IMR-90 (cell line): ENCODE measurements around the gene APCDD1L. TPM values are rescaled to one million over a fixed set of nuclear protein-coding genes. Genes with fewer than 3 reads are reported as not detected.

Source experiments
- ATAC-seq: fragments of 200-7000 bp; cut with Tn5 transposase; 2 replicates; pipeline ENCODE4 v1.9.1; 2020; ENCODE audit warnings: low read depth, mild to moderate bottlenecking, moderate library complexity
- BruUV-seq: library from RNA; stranded (reverse); fragments of 400-500 nt; replicated peaks from 2 replicates; lab custom pipeline; 2021; lab: Mats Ljungman, UMichigan
- CTCF ChIA-PET: fragments of 300-600 bp; formaldehyde crosslinking; extraction: SDS; loops from one replicate; lab custom pipeline; 2021; ENCODE audit warnings: antibody characterized with exemption; lab: Yijun Ruan, JAX
- POLR2A ChIA-PET: fragments of 300-600 bp; sonication (Branson Sonifier 250); formaldehyde crosslinking; loops from one replicate; lab custom pipeline; 2022; ENCODE audit warnings: antibody characterized with exemption; ENCODE audit not compliant: unreplicated experiment; lab: Charles Lee
- DNase-seq: peaks from one replicate; pipeline ENCODE4 v3.0.0; 2013
- H2AFZ ChIP-seq: replicated peaks from 2 replicates; pipeline ENCODE3; 2013; ENCODE audit warnings: low read length, mild to moderate bottlenecking; ENCODE audit not compliant: poor library complexity
- H2AK5ac ChIP-seq: 2 replicates; pipeline ENCODE4 v1.6.1; 2013; ENCODE audit warnings: low read depth, low read length, inconsistent platforms
- H2AK9ac ChIP-seq: replicated peaks from 2 replicates; pipeline ENCODE3; 2013; ENCODE audit warnings: mild to moderate bottlenecking, low read depth, low read length, moderate library complexity; ENCODE audit not compliant: poor library complexity
- H2BK120ac ChIP-seq: 2 replicates; pipeline ENCODE4 v1.6.1; 2013; ENCODE audit warnings: low read depth, low read length, inconsistent platforms
- H2BK15ac ChIP-seq: 3 replicates; pipeline ENCODE4 v1.6.1; 2013; ENCODE audit warnings: low read depth, low read length, inconsistent platforms
- H2BK20ac ChIP-seq: 2 replicates; pipeline ENCODE4 v1.6.1; 2013; ENCODE audit warnings: low read depth, mild to moderate bottlenecking, inconsistent platforms, low read length, moderate library complexity
- H2BK5ac ChIP-seq: 2 replicates; pipeline ENCODE4 v1.6.1; 2013; ENCODE audit warnings: mild to moderate bottlenecking, low read depth, low read length, inconsistent platforms; ENCODE audit not compliant: poor library complexity, severe bottlenecking
- H3K14ac ChIP-seq: replicated peaks from 2 replicates; pipeline ENCODE4 v1.6.1; 2013; ENCODE audit warnings: low read depth, low read length, inconsistent platforms
- H3K18ac ChIP-seq: 2 replicates; pipeline ENCODE4 v1.6.1; 2013; ENCODE audit warnings: low read depth, low read length, control low read depth
- H3K23ac ChIP-seq: 2 replicates; pipeline ENCODE4 v1.6.1; 2013; ENCODE audit warnings: low read depth, low read length, inconsistent platforms
- H3K27ac ChIP-seq: 2 replicates; pipeline ENCODE4 v1.5.1; 2013; ENCODE audit warnings: mild to moderate bottlenecking, control low read depth, low read length; ENCODE audit not compliant: insufficient read depth
- H3K27me3 ChIP-seq: 2 replicates; pipeline ENCODE4 v1.6.1; 2013; ENCODE audit warnings: low read length; ENCODE audit not compliant: control insufficient read depth, insufficient read depth
- H3K36me3 ChIP-seq: 2 replicates; pipeline ENCODE4 v1.6.1; 2013; ENCODE audit warnings: low read length, mixed read lengths; ENCODE audit not compliant: control insufficient read depth, insufficient read depth
- H3K4ac ChIP-seq: 2 replicates; pipeline ENCODE4 v1.6.1; 2013; ENCODE audit warnings: low read depth, low read length, inconsistent platforms
- H3K4me1 ChIP-seq: 2 replicates; pipeline ENCODE4 v1.6.1; 2013; ENCODE audit warnings: low read length, mixed read lengths; ENCODE audit not compliant: control insufficient read depth, insufficient read depth
- H3K4me2 ChIP-seq: 2 replicates; pipeline ENCODE4 v1.6.1; 2013; ENCODE audit warnings: low read depth, mild to moderate bottlenecking, control low read depth, low read length, moderate library complexity
- H3K4me3 ChIP-seq: 2 replicates; pipeline ENCODE4 v1.5.1; 2013; ENCODE audit warnings: low read depth, mild to moderate bottlenecking, control low read depth, low read length, moderate library complexity; ENCODE audit not compliant: insufficient read depth
- H3K56ac ChIP-seq: 2 replicates; pipeline ENCODE4 v1.6.1; 2013; ENCODE audit warnings: low read length, inconsistent platforms; ENCODE audit not compliant: insufficient read depth; ENCODE audit errors: extremely low read depth
- H3K79me1 ChIP-seq, 2 experiments: 2 replicates each; pipeline ENCODE4 v1.6.1; 2013; ENCODE audit warnings: low read length in 2 of 2, inconsistent platforms in 1 of 2, low read depth in 1 of 2
- H3K9ac ChIP-seq: 2 replicates; pipeline ENCODE4 v1.6.1; 2013; ENCODE audit warnings: low read depth, low read length, control low read depth
- H3K9me1 ChIP-seq: 2 replicates; pipeline ENCODE4 v1.6.1; 2013; ENCODE audit warnings: low read length, inconsistent platforms; ENCODE audit not compliant: insufficient read depth
- H3K9me3 ChIP-seq: 2 replicates; pipeline ENCODE4 v1.6.1; 2013; ENCODE audit warnings: low read length; ENCODE audit not compliant: control insufficient read depth, insufficient read depth
- H4K20me1 ChIP-seq: 2 replicates; pipeline ENCODE4 v1.6.1; 2013; ENCODE audit warnings: low read length, inconsistent platforms; ENCODE audit not compliant: insufficient read depth
- H4K5ac ChIP-seq: 2 replicates; pipeline ENCODE4 v1.6.1; 2013; ENCODE audit warnings: mild to moderate bottlenecking, low read depth, low read length, control low read depth
- H4K8ac ChIP-seq, 2 experiments: 2 replicates each; pipeline ENCODE4 v1.6.1; 2013; ENCODE audit warnings: low read depth in 2 of 2, low read length in 2 of 2, control low read depth in 1 of 2, inconsistent platforms in 1 of 2
- H4K91ac ChIP-seq: 2 replicates; pipeline ENCODE4 v1.6.1; 2013; ENCODE audit warnings: low read depth, low read length, inconsistent platforms; ENCODE audit not compliant: insufficient read depth
- CEBPB ChIP-seq: IDR thresholded peaks from 2 replicates; pipeline ENCODE4 v1.6.1; 2012; ENCODE audit warnings: low read depth, low read length, improper control_type of control experiment
- CHD1 ChIP-seq: IDR thresholded peaks from 2 replicates; pipeline ENCODE4 v1.6.1; 2012; ENCODE audit warnings: low read depth, low read length, improper control_type of control experiment
- FOS ChIP-seq: fragments of 150-350 bp; IDR thresholded peaks from 2 replicates; pipeline ENCODE4 v1.6.1; 2016; ENCODE audit warnings: low read depth, low read length
- MXI1 ChIP-seq: IDR thresholded peaks from 2 replicates; pipeline ENCODE4 v1.6.1; 2012; ENCODE audit warnings: low read depth, mild to moderate bottlenecking, low read length, moderate library complexity, borderline replicate concordance
- RCOR1 ChIP-seq: IDR thresholded peaks from 2 replicates; pipeline ENCODE4 v1.6.1; 2012; ENCODE audit warnings: mild to moderate bottlenecking, low read length, improper control_type of control experiment; ENCODE audit not compliant: insufficient replicate concordance
- RFX5 ChIP-seq: IDR thresholded peaks from 2 replicates; pipeline ENCODE4 v1.8.0; 2012; ENCODE audit warnings: low read depth, mild to moderate bottlenecking, low read length, moderate library complexity
- WGBS, 2 experiments: methylation state at CpG; one replicate each; pipeline versions ENCODE4 v1.1.5 to v1.1.7; 2013; ENCODE audit warnings: missing lambda C conversion rate in 2 of 2; ENCODE audit not compliant: insufficient read length in 1 of 2; ENCODE audit errors: extremely low coverage in 2 of 2; 5-methylcytosine and 5-hydroxymethylcytosine counted together
- dilution Hi-C: fragments of 300-500 bp; cut with HindIII; formaldehyde crosslinking; loops from one replicate; pipeline ENCODE4 v1.14.3; 2018; ENCODE audit warnings: low sequenced_read_pairs; ENCODE audit not compliant: unreplicated experiment
- in situ Hi-C: fragments of 300-500 bp; cut with MboI; formaldehyde crosslinking; loops from 3 replicates; pipeline ENCODE4 v1.14.3; 2019; ENCODE audit warnings: low sequenced_read_pairs, inconsistent platforms, mixed read lengths
- intact Hi-C: fragments of 100-400 bp; cut with micrococcal nuclease; formaldehyde crosslinking; loops from 2 replicates; pipeline ENCODE4 v1.10.0; 2022
- polyA plus RNA-seq, 3 experiments: library from polyadenylated mRNA; depleted of rRNA; stranded (reverse); fragments of >200 nt; gene quantifications; 2 replicates each; pipeline ENCODE4 v1.2.3, GENCODE V29; 2012; ENCODE audit warnings: low replicate concordance in 1 of 3
- total RNA-seq: library from RNA; depleted of rRNA; stranded (reverse); fragments of >200 nt; gene quantifications from 2 replicates; pipeline ENCODE4 v1.2.3, GENCODE V29; 2012

APCDD1L gene
- total and polyA plus RNA-seq, 2 of the 4 experiments (the other 2 are of a cell fraction), result 2.5 to 18.3 TPM

DNA sequence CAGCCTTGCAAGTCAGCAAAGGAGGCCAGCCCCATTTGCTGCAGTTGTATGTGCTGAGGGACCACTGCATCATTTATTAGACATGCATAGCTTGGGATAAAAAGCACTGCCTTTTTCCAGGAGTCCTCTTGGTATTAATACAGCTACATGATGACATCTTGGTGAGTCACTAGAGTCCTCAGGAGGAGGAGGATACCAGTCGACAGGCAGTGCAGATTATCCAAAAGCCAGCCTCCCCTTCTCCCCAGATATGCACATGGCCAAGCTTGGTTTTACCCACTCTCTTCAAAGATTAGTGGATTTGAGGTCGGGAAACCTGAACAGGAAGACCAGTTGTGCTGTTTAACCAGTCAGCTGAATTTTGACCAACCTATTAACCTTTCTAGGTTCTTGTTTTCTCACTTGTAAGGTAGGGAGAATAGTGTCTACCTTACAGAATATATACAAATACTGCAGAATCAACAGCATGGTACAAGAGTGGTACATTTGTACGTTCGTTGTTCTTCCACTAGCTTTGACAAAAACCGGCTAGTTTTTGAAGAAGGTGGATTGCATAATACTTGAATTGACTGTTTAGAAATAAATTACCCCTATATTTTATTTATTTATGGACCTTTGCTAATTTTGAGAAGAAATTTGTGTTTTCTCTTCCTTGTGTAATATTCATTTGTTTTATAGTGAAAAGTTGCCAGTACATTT is 94.3 kb downstream of the APCDD1L start:
- Histone ChIP-seq H3K27me3 (no peaks in the 10 kb centered on the region), H2BK120ac (no peak overlapping the region), H3K36me3 (peaks cover 11% of the 10 kb centered on the region), H2BK5ac (no peak overlapping the region), H4K91ac (no peak overlapping the region), H3K14ac (no peak overlapping the region), H3K79me1 (peaks cover 50 to 79% of the 10 kb centered on the region in 2 experiments), H2AK9ac (no peak overlapping the region), H3K18ac (no peak overlapping the region), H3K9me3 (no peaks in the 10 kb centered on the region), H3K4me3 (no peak overlapping the region), H2BK20ac (no peak overlapping the region), H3K27ac (no peak overlapping the region), H2AK5ac (no peak overlapping the region), H2AFZ (no peak overlapping the region), H4K8ac (no peak overlapping the region), H3K56ac (no peak overlapping the region), H3K4ac (no peak overlapping the region), H4K20me1 (peaks cover 41% of the 10 kb centered on the region), H3K9me1 (peaks cover 27% of the 10 kb centered on the region), H3K9ac (no peak overlapping the region), H3K4me2 (no peak overlapping the region), H4K5ac (no peak overlapping the region), H2BK15ac (no peak overlapping the region), H3K23ac (no peak overlapping the region), H3K4me1 (peaks cover 6% of the 10 kb centered on the region)
- POLR2A ChIA-PET, result no interaction called here
- intact Hi-C loops (no loop called here), dilution Hi-C loops (no loop called here), in situ Hi-C loops (no loop called here)
- ATAC-seq, result peak; percentile 88
- no peak for TF ChIP-seq RCOR1
- TF ChIP-seq CHD1, result no peak
- TF ChIP-seq FOS, result peak; percentile 62
- TF ChIP-seq MXI1, result no peak
- no peak for TF ChIP-seq RFX5
- peak; percentile 72 for TF ChIP-seq CEBPB
- BruUV-seq, result no TSS peak
- CTCF ChIA-PET, result interaction anchor here (0.7 to 1.2 kb wide), 3 partner anchors 9 to 23 kb away, joined by 3 read pairs; no protein-coding TSS in a partner anchor
- DNase-seq, result peak; percentile 86
- WGBS, 2 experiments, result no CpG with 5 or more reads among the region's 5 CpGs
